Mesenchymal stem cell (in vitro differentiated cells and primary cell): ENCODE measurements around the gene TMEM61.
"Not testable (repeated sequence)": the region's sequence is repeated elsewhere in the genome, so short reads cannot be mapped to it uniquely, and the experiment has no call there.

Experiments used
- DNase-seq: peaks from one replicate; pipeline ENCODE4 v3.0.0-alpha.2; 2013
- H2AFZ ChIP-seq: one replicate; pipeline ENCODE4 v1.6.1; 2013; ENCODE audit warnings: low read depth, mild to moderate bottlenecking, control low read depth, inconsistent platforms, low read length, moderate library complexity
- H2AK5ac ChIP-seq: 2 replicates; pipeline ENCODE4 v1.6.1; 2013; ENCODE audit warnings: low read length, moderate library complexity, mild to moderate bottlenecking, inconsistent platforms; ENCODE audit not compliant: severe bottlenecking
- H2BK120ac ChIP-seq: one replicate; pipeline ENCODE4 v1.6.1; 2013; ENCODE audit warnings: low read depth, mild to moderate bottlenecking, inconsistent platforms, low read length, moderate library complexity
- H2BK12ac ChIP-seq, 2 experiments: one replicate each; pipeline ENCODE4 v1.6.1; 2013; ENCODE audit warnings: inconsistent platforms in 2 of 2, low read length in 2 of 2, mild to moderate bottlenecking in 2 of 2, moderate library complexity in 2 of 2, control low read depth in 1 of 2
- H2BK15ac ChIP-seq: one replicate; pipeline ENCODE4 v1.6.1; 2013; ENCODE audit warnings: mild to moderate bottlenecking, low read depth, inconsistent platforms; ENCODE audit not compliant: poor library complexity, severe bottlenecking
- H2BK5ac ChIP-seq: 2 replicates; pipeline ENCODE4 v1.6.1; 2013; ENCODE audit warnings: low read depth, mild to moderate bottlenecking, low read length, control low read depth, inconsistent platforms; ENCODE audit not compliant: poor library complexity, severe bottlenecking
- H3K14ac ChIP-seq, 2 experiments: one replicate each; pipeline ENCODE4 v1.6.1; 2013; ENCODE audit warnings: inconsistent platforms in 2 of 2, low read length in 2 of 2, control low read depth in 1 of 2, mild to moderate bottlenecking in 1 of 2, moderate library complexity in 1 of 2
- H3K18ac ChIP-seq, 2 experiments: one replicate each; pipeline ENCODE4 v1.6.1; 2013; ENCODE audit warnings: inconsistent platforms in 2 of 2, low read length in 2 of 2, control low read depth in 1 of 2, low read depth in 1 of 2, mild to moderate bottlenecking in 1 of 2
- H3K23ac ChIP-seq, 2 experiments: one replicate each; pipeline ENCODE4 v1.6.1; 2013; ENCODE audit warnings: inconsistent platforms in 2 of 2, low read length in 2 of 2, mild to moderate bottlenecking in 2 of 2, moderate library complexity in 2 of 2, control low read depth in 1 of 2
- H3K27ac ChIP-seq: 2 replicates; pipeline ENCODE4 v1.5.1; 2013; ENCODE audit warnings: mild to moderate bottlenecking, moderate library complexity, low read length, control low read depth, inconsistent platforms; ENCODE audit not compliant: poor library complexity, severe bottlenecking
- H3K27me3 ChIP-seq, 2 experiments: 2 replicates each; pipeline versions ENCODE4 v1.6.1 to v1.7.0; 2013; ENCODE audit warnings: low read length in 2 of 2, mild to moderate bottlenecking in 2 of 2, moderate library complexity in 2 of 2, control low read depth in 1 of 2, inconsistent platforms in 1 of 2; ENCODE audit not compliant: control insufficient read depth in 1 of 2, insufficient read depth in 1 of 2
- H3K36me3 ChIP-seq, 2 experiments: 2 replicates each; pipeline versions ENCODE4 v1.6.1 to v1.7.0; 2013; ENCODE audit warnings: low read length in 2 of 2, control low read depth in 1 of 2, inconsistent platforms in 1 of 2, low read depth in 1 of 2, mild to moderate bottlenecking in 1 of 2; ENCODE audit not compliant: insufficient read depth in 2 of 2, control insufficient read depth in 1 of 2
- H3K4ac ChIP-seq, 2 experiments: one replicate each; pipeline ENCODE4 v1.6.1; 2013; ENCODE audit warnings: inconsistent platforms in 2 of 2, low read length in 2 of 2, mild to moderate bottlenecking in 2 of 2, moderate library complexity in 2 of 2, control low read depth in 1 of 2, low read depth in 1 of 2
- H3K4me1 ChIP-seq: 2 replicates; pipeline ENCODE4 v1.6.1; 2013; ENCODE audit warnings: low read depth, low read length, control low read depth; ENCODE audit not compliant: control insufficient read depth, insufficient read depth
- H3K4me2 ChIP-seq: 2 replicates; pipeline ENCODE4 v1.6.1; 2013; ENCODE audit warnings: low read length, mild to moderate bottlenecking, inconsistent platforms; ENCODE audit not compliant: poor library complexity, severe bottlenecking
- H3K4me3 ChIP-seq, 2 experiments: 2 replicates each; pipeline versions ENCODE4 v1.5.1 to v1.7.0; 2013; ENCODE audit warnings: low read length in 2 of 2, mild to moderate bottlenecking in 2 of 2, control low read depth in 1 of 2, low read depth in 1 of 2; ENCODE audit not compliant: insufficient read depth in 1 of 2
- H3K79me1 ChIP-seq: replicated peaks from 2 replicates; pipeline ENCODE4 v1.6.1; 2013; ENCODE audit warnings: mild to moderate bottlenecking, control low read depth, low read length, inconsistent platforms; ENCODE audit not compliant: poor library complexity, severe bottlenecking
- H3K9ac ChIP-seq: 2 replicates; pipeline ENCODE4 v1.7.0; 2013; ENCODE audit warnings: mild to moderate bottlenecking, low read length, moderate library complexity
- H3K9me3 ChIP-seq: 2 replicates; pipeline ENCODE4 v1.7.0; 2013; ENCODE audit warnings: mild to moderate bottlenecking, low read length; ENCODE audit not compliant: control insufficient read depth
- H4K8ac ChIP-seq: one replicate; pipeline ENCODE4 v1.6.1; 2013; ENCODE audit warnings: inconsistent platforms, mild to moderate bottlenecking, low read length, moderate library complexity
- H4K91ac ChIP-seq: one replicate; pipeline ENCODE4 v1.6.1; 2013; ENCODE audit warnings: mild to moderate bottlenecking, low read length, inconsistent platforms
- WGBS: methylation state at CpG from one replicate; pipeline ENCODE4 v1.1.7; 2013; ENCODE audit warnings: mixed read lengths; 5-methylcytosine and 5-hydroxymethylcytosine counted together

TMEM61 gene

GRCh38 chr1:54959241-54959640, 21.2 kb upstream of the TMEM61 start:
- Histone ChIP-seq H3K27me3 (no peaks in the 10 kb centered on the region), H4K91ac (no peak overlapping the region), H3K23ac (no peak overlapping the region), H3K9me3 (peaks cover 16% of the 10 kb centered on the region), H2BK12ac (no peak overlapping the region), H3K4me3 (no peak overlapping the region), H2BK15ac (no peak overlapping the region), H3K4me2 (no peak overlapping the region), H3K4me1 (peaks cover 4% of the 10 kb centered on the region), H3K4ac (no peak overlapping the region), H3K27ac (no peak overlapping the region), H3K18ac (no peak overlapping the region), H3K9ac (no peak overlapping the region), H3K36me3 (no peaks in the 10 kb centered on the region), H4K8ac (no peak overlapping the region), H2BK120ac (no peak overlapping the region), H2BK5ac (no peak overlapping the region), H3K79me1 (no peaks in the 10 kb centered on the region), H3K14ac (no peak overlapping the region), H2AK5ac (no peak overlapping the region), H2AFZ (no peak overlapping the region)
- WGBS, result 92% methylated on average over 3 of the region's 3 CpGs
- DNase-seq, result no peak

GRCh38 chr1:54962612-54963395, 17.6 kb upstream of the TMEM61 start:
- H2AFZ ChIP-seq, result no peak overlapping the region
- no peaks in the 10 kb centered on the region for H3K36me3 ChIP-seq
- no peak overlapping the region for H3K14ac ChIP-seq
- no peak overlapping the region for H2BK15ac ChIP-seq
- no peak overlapping the region for H3K4me2 ChIP-seq
- no peak overlapping the region for H3K4me3 ChIP-seq
- DNase-seq, result no peak
- H2BK120ac ChIP-seq, result no peak overlapping the region
- H3K4me1 ChIP-seq, result no peaks in the 10 kb centered on the region
- no peak overlapping the region for H4K91ac ChIP-seq
- no peak overlapping the region for H2AK5ac ChIP-seq
- H3K9me3 ChIP-seq, result peaks cover 11% of the 10 kb centered on the region
- 76% methylated on average over 4 of the region's 4 CpGs for WGBS
- H4K8ac ChIP-seq, result no peak overlapping the region
- H2BK5ac ChIP-seq, result no peak overlapping the region
- no peak overlapping the region for H2BK12ac ChIP-seq
- no peak overlapping the region for H3K23ac ChIP-seq
- H3K9ac ChIP-seq, result no peak overlapping the region
- H3K27ac ChIP-seq, result no peak overlapping the region
- H3K4ac ChIP-seq, result no peak overlapping the region
- no peak overlapping the region for H3K18ac ChIP-seq
- H3K79me1 ChIP-seq, result no peaks in the 10 kb centered on the region
- no peaks in the 10 kb centered on the region for H3K27me3 ChIP-seq

- not testable (repeated sequence) for H2BK120ac ChIP-seq, H3K79me1 ChIP-seq, H3K9me3 ChIP-seq, H3K14ac ChIP-seq, H3K4me3 ChIP-seq, H3K23ac ChIP-seq, H2AK5ac ChIP-seq, DNase-seq, H2BK5ac ChIP-seq, H3K4ac ChIP-seq, H3K18ac ChIP-seq, H3K27ac ChIP-seq, H2AFZ ChIP-seq, H4K8ac ChIP-seq, H2BK12ac ChIP-seq, H3K27me3 ChIP-seq, H3K4me2 ChIP-seq, H3K36me3 ChIP-seq, H4K91ac ChIP-seq, H3K4me1 ChIP-seq, H2BK15ac ChIP-seq, H3K9ac ChIP-seq
- 94% methylated on average over 5 of the region's 5 CpGs for WGBS
Observed at GRCh38 chr1:54963829-54964228, 16.6 kb upstream of the TMEM61 start.

GRCh38 chr1:54965624-54966340, 14.6 kb upstream of the TMEM61 start:
- no peaks in the 10 kb centered on the region for H3K4me1 ChIP-seq
- H3K23ac ChIP-seq, result no peak overlapping the region
- H3K9ac ChIP-seq, result no peak overlapping the region
- H3K9me3 ChIP-seq, result no peaks in the 10 kb centered on the region
- no peak overlapping the region for H2AFZ ChIP-seq
- H2BK12ac ChIP-seq, result no peak overlapping the region
- H3K4me3 ChIP-seq, result peak overlapping the region in 1 of 2 experiments; percentile 6
- H4K91ac ChIP-seq, result no peak overlapping the region
- no peak overlapping the region for H4K8ac ChIP-seq
- DNase-seq, result peak; percentile 21
- H3K36me3 ChIP-seq, result no peaks in the 10 kb centered on the region
- H2BK5ac ChIP-seq, result no peak overlapping the region
- no peak overlapping the region for H3K27ac ChIP-seq
- H2BK15ac ChIP-seq, result no peak overlapping the region
- no peaks in the 10 kb centered on the region for H3K79me1 ChIP-seq
- H2AK5ac ChIP-seq, result no peak overlapping the region
- no peak overlapping the region for H3K4ac ChIP-seq
- H2BK120ac ChIP-seq, result no peak overlapping the region
- H3K14ac ChIP-seq, result no peak overlapping the region
- no peak overlapping the region for H3K18ac ChIP-seq
- H3K4me2 ChIP-seq, result no peak overlapping the region
- 83% methylated on average over 7 of the region's 7 CpGs for WGBS
- no peaks in the 10 kb centered on the region for H3K27me3 ChIP-seq
